LNCAP (cell line): ENCODE results near the gene SOCS6.

Experiments used
- TF ChIP-seq, protein P1 (sequence below): fragments of 450-650 bp; IDR thresholded peaks from 2 replicates; pipeline ENCODE4 v1.5.1; 2017; ENCODE audit warnings: mild to moderate bottlenecking

Gene SOCS6

GRCh38 chr18:70279470-70279869, 9.4 kb upstream of the SOCS6 start:
- TF ChIP-seq, protein P1, sequence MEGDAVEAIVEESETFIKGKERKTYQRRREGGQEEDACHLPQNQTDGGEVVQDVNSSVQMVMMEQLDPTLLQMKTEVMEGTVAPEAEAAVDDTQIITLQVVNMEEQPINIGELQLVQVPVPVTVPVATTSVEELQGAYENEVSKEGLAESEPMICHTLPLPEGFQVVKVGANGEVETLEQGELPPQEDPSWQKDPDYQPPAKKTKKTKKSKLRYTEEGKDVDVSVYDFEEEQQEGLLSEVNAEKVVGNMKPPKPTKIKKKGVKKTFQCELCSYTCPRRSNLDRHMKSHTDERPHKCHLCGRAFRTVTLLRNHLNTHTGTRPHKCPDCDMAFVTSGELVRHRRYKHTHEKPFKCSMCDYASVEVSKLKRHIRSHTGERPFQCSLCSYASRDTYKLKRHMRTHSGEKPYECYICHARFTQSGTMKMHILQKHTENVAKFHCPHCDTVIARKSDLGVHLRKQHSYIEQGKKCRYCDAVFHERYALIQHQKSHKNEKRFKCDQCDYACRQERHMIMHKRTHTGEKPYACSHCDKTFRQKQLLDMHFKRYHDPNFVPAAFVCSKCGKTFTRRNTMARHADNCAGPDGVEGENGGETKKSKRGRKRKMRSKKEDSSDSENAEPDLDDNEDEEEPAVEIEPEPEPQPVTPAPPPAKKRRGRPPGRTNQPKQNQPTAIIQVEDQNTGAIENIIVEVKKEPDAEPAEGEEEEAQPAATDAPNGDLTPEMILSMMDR: no peak

DNA sequence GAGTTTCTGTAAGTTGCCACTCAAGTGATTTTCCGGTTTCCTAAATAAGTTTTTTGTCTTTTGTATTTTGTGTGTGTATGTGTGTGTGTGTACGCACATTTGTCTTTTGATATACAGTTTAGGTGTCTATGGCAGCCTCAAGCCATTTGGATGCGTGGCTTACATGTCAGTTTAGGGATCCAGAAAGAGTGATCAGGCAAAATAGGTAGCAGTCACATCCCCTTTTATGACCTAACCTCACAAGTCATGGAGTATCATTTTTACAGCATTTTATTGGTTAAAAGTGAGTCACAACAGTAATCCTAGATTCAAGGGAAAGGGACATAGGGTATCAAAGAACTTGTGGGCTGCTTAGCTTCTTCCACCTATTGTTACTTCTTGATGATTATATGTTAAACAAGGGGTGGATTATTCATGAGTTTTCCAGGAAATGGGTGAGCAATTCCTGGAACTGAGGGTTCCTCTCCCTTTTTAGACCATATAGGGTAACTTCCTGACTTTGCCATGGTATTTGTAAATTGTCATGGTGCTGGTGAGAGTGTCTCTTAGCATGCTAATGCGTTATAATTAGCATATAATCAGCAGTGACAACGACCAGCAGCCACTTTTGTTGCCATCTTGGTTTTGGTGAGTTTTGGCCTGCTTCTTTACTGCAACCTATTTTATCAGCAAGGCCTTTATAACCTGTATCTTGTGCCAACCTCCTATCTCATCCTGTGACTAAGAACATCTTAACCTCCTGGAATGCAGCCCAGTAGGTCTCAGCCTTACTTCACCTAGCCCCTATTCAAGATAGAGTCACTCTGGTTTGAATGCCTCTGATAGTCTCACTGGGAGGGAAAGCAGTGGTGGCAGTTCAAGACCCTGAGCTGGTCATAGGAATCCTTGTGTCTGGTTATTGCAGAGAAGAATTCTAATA, 8.6 kb upstream of the SOCS6 start:
- TF ChIP-seq, protein P1: no peak

DNA sequence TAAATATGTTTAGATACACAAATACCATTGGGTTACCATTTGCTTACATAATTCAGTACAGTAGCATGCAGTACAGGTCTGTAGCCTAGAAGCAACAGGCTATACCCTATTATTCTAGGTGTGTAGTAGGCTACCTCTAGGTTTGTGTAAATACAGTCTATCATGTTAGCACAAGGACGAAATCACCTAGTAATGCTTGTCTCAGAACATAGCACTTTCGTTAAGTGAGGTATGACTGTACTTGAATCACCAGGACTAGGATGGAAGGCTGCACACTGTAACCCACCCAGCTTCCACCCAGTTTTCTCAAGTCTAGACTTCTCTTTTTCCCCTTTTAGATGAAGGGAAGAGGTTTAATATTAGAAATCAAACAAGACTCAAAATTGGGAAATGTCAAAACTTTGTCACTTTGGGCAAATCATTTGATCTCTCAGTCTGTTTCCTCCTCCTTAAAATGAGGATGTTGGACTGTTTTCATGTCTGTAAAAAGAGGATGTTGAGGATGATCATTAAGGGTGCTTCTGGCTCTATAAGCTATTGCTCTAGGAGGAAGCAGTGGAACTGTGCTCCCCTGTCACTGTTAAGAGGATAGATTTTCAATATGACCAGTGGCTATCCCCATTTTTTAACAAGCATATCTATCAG, 3.7 kb upstream of the SOCS6 start:
- TF ChIP-seq, protein P1: no peak

GRCh38 chr18:70287731-70288130, 1.1 kb upstream of the SOCS6 start:
- TF ChIP-seq, protein P1: no peak

GRCh38 chr18:70288171-70288850, 534 bp upstream of the SOCS6 start:
- TF ChIP-seq, protein P1: no peak

- TF ChIP-seq, protein P1: no peak
These were observed 787 bp downstream of the SOCS6 start for GRCh38 chr18:70289351-70290312.
